ENCODE results near the gene CAPN12.
A peak's percentile ranks its signal among the peaks of the same experiment; 100 is the strongest.

Gene CAPN12

DNA sequence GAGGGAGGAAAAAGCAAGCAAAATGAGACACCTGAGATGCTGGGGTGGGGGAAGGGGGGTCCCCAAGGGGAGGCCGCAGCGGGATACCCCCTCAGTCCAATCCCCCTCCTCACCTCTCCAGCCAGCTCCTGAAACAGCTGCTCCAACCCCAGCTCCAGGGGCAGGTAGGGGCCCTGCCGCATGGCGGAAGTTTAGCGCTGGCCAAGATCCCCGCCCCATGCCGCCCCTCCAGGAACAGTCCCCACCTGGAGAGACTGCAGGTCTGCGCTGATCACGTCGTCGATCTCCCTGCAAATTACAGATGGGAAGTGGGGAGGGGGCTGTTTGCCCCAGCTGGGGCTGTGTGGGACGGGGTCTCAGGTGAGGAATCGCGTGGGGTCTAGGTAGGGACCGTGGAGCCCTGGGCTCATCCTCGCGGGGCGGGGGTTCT is 9.0 kb downstream of the CAPN12 start:
- Mint-ChIP-seq H3K4me1 (peaks cover 72% of the 10 kb centered on the region), H3K36me3 (peaks cover 65% of the 10 kb centered on the region), H3K4me3 (peak overlapping the region; percentile 74), H3K27ac (peak overlapping the region; percentile 95), H3K9me3 (no peaks in the 10 kb centered on the region)
- DNase-seq (ENCODE audit: low spot score in 2 of 2) = peak; percentile 26 to 75
- peak; percentile 2 for ATAC-seq

- Mint-ChIP-seq H3K4me3 (peak overlapping the region; percentile 74), H3K27ac (peak overlapping the region; percentile 95), H3K9me3 (no peaks in the 10 kb centered on the region), H3K36me3 (peaks cover 72% of the 10 kb centered on the region), H3K4me1 (peaks cover 72% of the 10 kb centered on the region)
- peak; percentile 67 for ATAC-seq
- DNase-seq (ENCODE audit: low spot score in 2 of 2) = peak; percentile 30 to 73
Measured at GRCh38 chr19:38734426-38735256, 9.6 kb downstream of the CAPN12 start.

GRCh38 chr19:38734176-38734425 is 10.2 kb downstream of the CAPN12 start:
- Mint-ChIP-seq H3K27ac (peak overlapping the region; percentile 95), H3K4me3 (peak overlapping the region; percentile 74), H3K36me3 (peaks cover 76% of the 10 kb centered on the region), H3K9me3 (no peaks in the 10 kb centered on the region), H3K4me1 (peaks cover 70% of the 10 kb centered on the region)
- no peak for ATAC-seq
- DNase-seq (ENCODE audit: low spot score in 2 of 2) = no peak

- H3K9me3 Mint-ChIP-seq = no peaks in the 10 kb centered on the region
- peak; percentile 54 for ATAC-seq
- peak overlapping the region; percentile 74 for H3K4me3 Mint-ChIP-seq
- peaks cover 77% of the 10 kb centered on the region for H3K36me3 Mint-ChIP-seq
- peak overlapping the region; percentile 95 for H3K27ac Mint-ChIP-seq
- peaks cover 70% of the 10 kb centered on the region for H3K4me1 Mint-ChIP-seq
- peak in 1 of 2 donors; percentile 60 for DNase-seq (ENCODE audit: low spot score in 2 of 2)
Measured at GRCh38 chr19:38733493-38734175, 10.6 kb downstream of the CAPN12 start.

- peaks cover 70% of the 10 kb centered on the region for H3K4me1 Mint-ChIP-seq
- H3K27ac Mint-ChIP-seq = peak overlapping the region; percentile 95
- ATAC-seq = no peak
- no peak for DNase-seq (ENCODE audit: low spot score in 2 of 2)
- H3K36me3 Mint-ChIP-seq = peaks cover 81% of the 10 kb centered on the region
- H3K9me3 Mint-ChIP-seq = no peaks in the 10 kb centered on the region
- peak overlapping the region; percentile 74 for H3K4me3 Mint-ChIP-seq
Measured at GRCh38 chr19:38733241-38733492, 11.1 kb downstream of the CAPN12 start.

DNA sequence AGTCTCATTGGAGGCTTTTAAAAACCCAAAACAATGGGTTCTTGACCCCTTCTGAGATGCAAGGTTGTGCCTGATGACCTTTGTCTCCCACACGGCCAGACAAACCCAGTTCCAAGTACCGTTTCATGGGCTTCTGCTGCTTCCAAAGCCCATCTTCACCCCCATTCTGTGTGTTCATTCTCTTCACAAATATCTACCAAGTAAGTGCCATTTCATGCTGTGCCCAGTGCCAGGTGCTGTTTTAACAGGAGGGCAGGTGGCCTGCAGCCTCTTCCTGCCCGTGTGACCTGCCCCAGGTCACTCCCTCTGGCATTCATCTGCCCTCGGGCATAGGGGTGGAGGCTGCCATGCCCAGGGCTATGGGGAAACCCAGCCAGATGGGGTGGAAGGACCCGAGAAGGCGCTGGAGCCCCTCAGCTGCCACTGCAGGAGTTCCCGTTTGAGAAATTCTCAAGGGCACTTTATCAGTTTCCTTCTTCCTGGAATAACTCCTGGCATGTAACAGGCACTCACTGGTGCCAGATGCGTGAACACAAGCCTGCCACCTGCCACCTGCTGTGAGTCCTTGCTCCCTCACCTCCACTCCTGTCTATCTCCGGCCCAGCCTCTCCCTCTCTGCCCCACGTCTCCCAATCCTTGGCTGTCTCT is 12.5 kb downstream of the CAPN12 start:
- Mint-ChIP-seq H3K36me3 (peaks cover 87% of the 10 kb centered on the region), H3K9me3 (no peaks in the 10 kb centered on the region), H3K27ac (peak overlapping the region; percentile 95), H3K4me3 (no peak overlapping the region), H3K4me1 (peaks cover 75% of the 10 kb centered on the region)
- DNase-seq (ENCODE audit: low spot score in 2 of 2) (no peak), ATAC-seq (no peak)

DNA sequence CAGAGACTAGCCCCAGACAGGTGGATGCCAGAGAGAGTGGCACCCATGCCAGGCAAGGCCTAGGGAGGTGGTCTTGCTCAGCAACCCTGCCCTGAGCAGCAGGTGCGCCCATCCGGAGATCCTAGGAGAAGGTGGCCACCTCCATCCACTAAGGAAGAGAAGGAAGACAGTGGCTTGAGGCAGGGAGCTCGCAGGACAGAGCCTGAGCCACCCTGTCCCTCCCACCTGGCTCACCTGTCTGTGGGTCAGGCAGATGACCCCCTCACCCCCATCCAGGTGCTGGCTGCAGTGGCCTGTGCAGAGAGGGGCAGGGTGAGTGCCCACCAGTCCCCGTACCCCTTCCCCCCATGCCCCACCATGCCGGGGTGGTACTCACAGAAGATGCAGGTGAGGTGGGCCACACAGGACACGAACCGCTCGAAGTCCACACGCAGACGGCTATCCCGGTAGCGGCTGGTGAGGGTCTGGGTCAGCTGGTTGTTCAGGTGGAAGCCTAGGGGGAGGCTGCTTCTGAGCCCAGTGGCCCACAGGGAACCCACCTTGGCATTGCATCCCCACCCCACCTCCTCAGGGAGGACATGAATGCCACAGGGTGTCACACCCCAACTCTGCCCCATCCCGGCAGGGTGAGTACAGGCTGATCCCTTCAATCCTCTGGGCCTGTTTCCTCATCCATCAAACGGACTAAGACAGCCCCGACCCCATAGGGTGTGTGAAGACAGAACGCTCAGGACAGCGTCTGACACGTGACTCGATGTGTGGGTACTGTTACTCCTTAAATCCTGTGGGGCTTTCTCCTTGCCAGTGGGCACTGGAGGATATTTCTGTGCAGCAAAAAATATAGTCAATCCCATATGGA is 13.3 kb downstream of the CAPN12 start:
- no peak for ATAC-seq
- Mint-ChIP-seq H3K4me1 (peaks cover 83% of the 10 kb centered on the region), H3K27ac (peak overlapping the region; percentile 95), H3K9me3 (no peaks in the 10 kb centered on the region), H3K4me3 (no peak overlapping the region), H3K36me3 (peaks cover 95% of the 10 kb centered on the region)
- no peak for DNase-seq (ENCODE audit: low spot score in 2 of 2)

DNA sequence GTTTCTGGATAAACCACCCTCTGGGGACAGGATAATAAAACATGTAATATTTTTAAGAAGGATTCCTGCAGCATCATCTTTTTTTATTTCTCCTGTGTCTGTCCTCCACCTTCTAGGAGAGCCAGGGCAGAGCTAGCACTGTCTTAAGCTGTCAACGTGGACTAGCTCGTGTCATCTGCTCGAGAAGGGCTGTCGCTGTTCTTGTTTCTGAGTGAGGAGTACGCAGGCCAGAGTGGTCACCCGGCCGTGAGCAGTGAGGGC is 13.9 kb downstream of the CAPN12 start:
- no peaks in the 10 kb centered on the region for H3K9me3 Mint-ChIP-seq
- no peak overlapping the region for H3K4me3 Mint-ChIP-seq
- ATAC-seq (no peak), DNase-seq (ENCODE audit: low spot score in 2 of 2) (no peak)
- peaks cover 84% of the 10 kb centered on the region for H3K4me1 Mint-ChIP-seq
- peak overlapping the region; percentile 95 for H3K27ac Mint-ChIP-seq
- H3K36me3 Mint-ChIP-seq = peaks cover 98% of the 10 kb centered on the region

DNA sequence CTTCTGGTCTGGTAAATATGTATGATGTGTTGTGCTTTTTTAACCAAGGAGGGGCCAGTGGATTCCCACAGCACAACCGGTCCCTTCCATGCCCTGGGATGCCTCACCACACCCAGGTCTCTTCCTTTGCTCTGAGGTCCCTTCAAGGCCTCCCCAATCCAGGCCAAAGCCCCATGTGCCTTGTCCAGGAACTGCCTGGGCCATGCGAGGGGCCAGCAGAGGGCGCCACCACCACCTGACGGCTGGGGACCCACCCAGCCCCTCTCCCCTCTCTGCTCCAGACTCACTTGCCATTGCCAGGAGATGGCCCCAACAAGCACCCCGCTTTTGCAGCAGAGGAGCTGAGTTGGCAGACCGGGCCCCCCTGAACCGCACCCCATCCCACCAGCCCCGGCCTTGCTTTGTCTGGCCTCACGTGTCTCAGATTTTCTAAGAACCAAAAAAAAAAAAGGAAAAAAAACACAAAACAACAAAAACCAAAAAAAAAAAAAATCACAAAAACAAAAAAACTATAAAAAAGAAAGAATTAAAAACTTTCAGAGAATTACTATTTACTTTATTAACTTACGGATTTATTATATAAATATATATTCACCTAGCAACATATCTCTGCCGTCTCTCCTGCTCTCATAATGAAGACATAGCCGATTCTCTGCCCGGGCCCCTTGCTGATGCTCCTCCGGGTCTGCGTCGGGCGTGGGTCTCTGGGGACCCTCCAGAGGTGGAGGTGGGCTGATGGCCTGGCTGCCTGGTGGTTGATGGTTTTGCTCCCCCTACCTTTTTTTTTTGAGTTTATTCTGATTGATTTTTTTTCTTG is 14.4 kb downstream of the CAPN12 start:
- no peaks in the 10 kb centered on the region for H3K9me3 Mint-ChIP-seq
- peaks cover 98% of the 10 kb centered on the region for H3K36me3 Mint-ChIP-seq
- H3K27ac Mint-ChIP-seq = peak overlapping the region; percentile 95
- peaks cover 84% of the 10 kb centered on the region for H3K4me1 Mint-ChIP-seq
- peak; percentile 72 to 88 for DNase-seq (ENCODE audit: low spot score in 2 of 2)
- peak; percentile 70 for ATAC-seq
- H3K4me3 Mint-ChIP-seq = no peak overlapping the region

DNA sequence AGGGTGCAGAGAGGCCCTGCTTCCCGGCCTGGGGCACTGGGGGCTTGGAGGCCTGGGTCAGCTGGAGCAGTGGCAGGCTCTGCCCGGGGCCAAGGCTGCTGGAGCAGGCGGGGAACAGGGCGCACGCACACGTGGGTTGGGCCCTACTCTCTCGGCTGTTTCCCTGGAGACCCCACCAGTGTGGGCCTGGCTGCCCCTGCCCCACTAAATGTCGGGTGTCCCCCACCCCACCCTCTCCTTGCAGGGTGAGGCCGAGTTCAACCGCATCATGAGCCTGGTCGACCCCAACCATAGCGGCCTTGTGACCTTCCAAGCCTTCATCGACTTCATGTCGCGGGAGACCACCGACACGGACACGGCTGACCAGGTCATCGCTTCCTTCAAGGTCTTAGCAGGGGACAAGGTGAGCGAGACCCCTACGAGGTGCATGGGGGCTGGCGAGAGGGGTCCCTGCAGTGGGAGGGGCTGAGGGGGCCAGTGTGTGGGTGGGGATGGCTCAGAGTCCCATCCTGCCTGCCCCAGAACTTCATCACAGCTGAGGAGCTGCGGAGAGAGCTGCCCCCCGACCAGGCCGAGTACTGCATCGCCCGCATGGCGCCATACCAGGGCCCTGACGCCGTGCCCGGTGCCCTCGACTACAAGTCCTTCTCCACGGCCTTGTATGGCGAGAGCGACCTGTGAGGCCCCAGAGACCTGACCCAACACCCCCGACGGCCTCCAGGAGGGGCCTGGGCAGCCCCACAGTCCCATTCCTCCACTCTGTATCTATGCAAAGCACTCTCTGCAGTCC is 15.3 kb downstream of the CAPN12 start:
- Mint-ChIP-seq H3K36me3 (peaks cover 98% of the 10 kb centered on the region), H3K9me3 (no peaks in the 10 kb centered on the region), H3K27ac (peak overlapping the region; percentile 95), H3K4me3 (no peak overlapping the region), H3K4me1 (peaks cover 77% of the 10 kb centered on the region)
- no peak for ATAC-seq
- no peak for DNase-seq (ENCODE audit: low spot score in 2 of 2)

DNA sequence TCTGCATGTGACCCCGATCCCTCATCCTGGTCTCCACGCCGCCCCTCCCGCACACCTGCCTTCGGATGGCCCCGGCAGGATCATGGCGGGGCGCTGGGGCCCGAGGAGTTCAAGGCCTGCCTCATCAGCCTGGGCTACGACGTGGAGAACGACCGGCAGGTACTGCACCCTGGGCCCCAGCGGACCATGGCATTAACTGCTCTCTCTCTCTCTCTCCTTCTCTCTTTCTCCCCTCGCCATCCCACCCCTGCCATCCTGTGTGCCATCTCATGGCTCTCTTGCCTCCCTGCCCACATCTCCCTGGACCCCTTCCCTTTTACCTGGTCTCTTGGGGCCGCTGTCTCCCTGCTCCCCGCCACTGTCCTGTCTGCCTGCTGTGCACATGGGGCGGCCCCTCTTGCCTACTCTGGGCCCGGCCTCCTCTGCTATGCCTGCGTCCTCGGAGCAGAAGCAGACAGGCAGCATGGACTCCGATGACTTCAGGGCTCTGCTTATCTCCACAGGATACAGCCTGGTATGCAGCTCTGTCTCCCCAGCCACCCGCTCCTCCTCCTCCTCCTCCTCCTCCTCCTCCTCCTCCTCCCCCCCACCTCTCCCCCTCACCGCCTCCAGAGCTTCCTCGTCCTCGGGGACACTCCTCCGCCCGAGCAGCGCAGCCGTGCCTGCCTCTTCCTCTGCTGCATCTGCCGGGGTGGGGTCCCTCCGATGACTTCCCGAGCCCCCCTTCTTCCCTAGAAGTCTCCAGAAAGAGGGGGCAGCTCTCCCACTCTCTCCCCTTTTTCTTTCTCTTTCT is 16.2 kb downstream of the CAPN12 start:
- no peak for DNase-seq (ENCODE audit: low spot score in 2 of 2)
- Mint-ChIP-seq H3K9me3 (no peaks in the 10 kb centered on the region), H3K36me3 (peaks cover 98% of the 10 kb centered on the region), H3K27ac (peak overlapping the region; percentile 90), H3K4me1 (peaks cover 68% of the 10 kb centered on the region), H3K4me3 (no peak overlapping the region)
- no peak for ATAC-seq

DNA sequence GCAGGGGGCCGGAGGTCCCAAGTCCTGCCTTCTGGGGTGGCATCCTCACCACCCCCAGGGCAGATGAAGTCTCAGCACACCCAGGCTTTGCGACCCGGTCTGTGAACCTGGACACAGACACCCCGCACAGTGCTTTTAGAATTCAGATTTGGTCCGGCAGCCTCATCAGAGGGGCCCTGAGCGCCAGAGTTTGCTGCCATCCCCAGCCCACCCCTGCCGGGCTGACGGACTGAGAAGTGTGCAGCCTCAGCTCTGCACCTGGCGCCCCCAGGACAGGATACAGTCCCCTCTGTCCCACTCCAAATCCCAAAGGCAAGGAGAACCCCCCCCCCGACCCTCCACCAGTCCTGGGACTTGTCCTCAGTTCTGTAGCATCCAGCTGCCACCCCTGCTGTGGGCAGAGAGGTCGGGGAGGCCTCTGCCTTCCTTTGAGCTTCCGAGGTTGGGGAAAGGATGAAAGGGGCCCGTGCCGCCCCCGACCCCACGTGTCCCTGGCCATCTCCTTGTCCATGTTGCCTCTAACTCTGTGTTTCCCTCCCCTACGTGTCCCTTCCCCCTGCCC is 16.9 kb downstream of the CAPN12 start:
- peaks cover 61% of the 10 kb centered on the region for H3K4me1 Mint-ChIP-seq
- ATAC-seq = no peak
- DNase-seq (ENCODE audit: low spot score in 2 of 2) = no peak
- peaks cover 98% of the 10 kb centered on the region for H3K36me3 Mint-ChIP-seq
- no peaks in the 10 kb centered on the region for H3K9me3 Mint-ChIP-seq
- H3K27ac Mint-ChIP-seq = peak overlapping the region; percentile 90
- no peak overlapping the region for H3K4me3 Mint-ChIP-seq

DNA sequence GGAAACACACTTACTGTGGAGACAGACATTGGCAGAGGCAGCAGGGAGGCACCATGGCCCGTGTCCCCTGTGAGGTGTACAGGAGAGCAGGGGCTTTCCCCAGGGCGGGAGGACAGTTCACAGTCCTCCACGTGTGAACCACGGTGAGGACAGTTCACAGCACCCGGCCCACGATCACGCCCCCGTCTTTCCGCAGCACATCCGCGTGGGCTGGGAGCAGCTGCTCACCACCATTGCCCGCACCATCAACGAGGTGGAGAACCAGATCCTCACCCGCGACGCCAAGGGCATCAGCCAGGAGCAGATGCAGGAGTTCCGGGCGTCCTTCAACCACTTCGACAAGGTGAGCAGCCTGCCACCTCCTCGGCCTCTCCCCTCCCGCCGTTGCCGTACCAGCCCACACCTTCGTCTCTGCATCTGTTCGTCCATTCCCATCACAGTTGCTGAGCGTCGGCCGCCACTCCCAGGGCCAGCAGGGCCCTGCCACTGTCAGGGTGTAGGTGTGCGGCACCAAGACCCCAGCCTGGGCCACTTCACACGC is 17.4 kb downstream of the CAPN12 start:
- Mint-ChIP-seq H3K9me3 (no peaks in the 10 kb centered on the region), H3K27ac (peak overlapping the region; percentile 90), H3K36me3 (peaks cover 98% of the 10 kb centered on the region), H3K4me3 (peak overlapping the region; percentile 22), H3K4me1 (peaks cover 56% of the 10 kb centered on the region)
- ATAC-seq (peak; percentile 71), DNase-seq (ENCODE audit: low spot score in 2 of 2) (peak; percentile 34 to 61)
